Spleen (tissue), 11 donors: ENCODE results near the gene CKLF. TPM values are rescaled to one million over a fixed set of nuclear protein-coding genes. Genes with fewer than 3 reads are reported as not detected.

Source experiments
- DNase-seq: peaks from one replicate; pipeline ENCODE4 v3.0.0-alpha.2; 2020
- H3K27ac ChIP-seq, 8 donors: fragments of 200-600 bp; sonication (generic) in 7 of 8; 1 replicate in 4 of 8; 2 replicates in 4 of 8; pipeline versions ENCODE4 v1.5.0 to v1.8.0; 2016 to 2021; ENCODE audit warnings: inconsistent platforms in 4 of 8, mild to moderate bottlenecking in 4 of 8, moderate library complexity in 1 of 8
- H3K27me3 ChIP-seq, 7 donors: fragments of 200-600 bp; sonication (generic) in 6 of 7; replicated peaks in 1 of 7; 1 replicate in 4 of 7; 2 replicates in 3 of 7; pipeline versions ENCODE4 v1.5.0 to v1.8.0; 2016 to 2021; ENCODE audit warnings: inconsistent platforms in 3 of 7, mild to moderate bottlenecking in 1 of 7
- H3K36me3 ChIP-seq, 6 donors: fragments of 200-600 bp; sonication (generic) in 5 of 6; 1 replicate in 4 of 6; 2 replicates in 2 of 6; pipeline versions ENCODE4 v1.5.0 to v1.8.0; 2016 to 2021; ENCODE audit warnings: inconsistent platforms in 2 of 6
- H3K4me1 ChIP-seq, 6 donors: fragments of 200-600 bp; sonication (generic) in 5 of 6; 1 replicate in 3 of 6; 2 replicates in 3 of 6; pipeline versions ENCODE4 v1.5.0 to v1.8.0; 2016 to 2021; ENCODE audit warnings: inconsistent platforms in 3 of 6
- H3K4me3 ChIP-seq, 8 donors: fragments of 200-600 bp; sonication (generic) in 7 of 8; 1 replicate in 4 of 8; 2 replicates in 4 of 8; pipeline versions ENCODE4 v1.5.0 to v1.8.0; 2016 to 2021; ENCODE audit warnings: inconsistent platforms in 4 of 8, mild to moderate bottlenecking in 4 of 8, moderate library complexity in 2 of 8
- H3K9me3 ChIP-seq, 8 donors: fragments of 200-600 bp; sonication (generic) in 7 of 8; 1 replicate in 4 of 8; 2 replicates in 4 of 8; pipeline versions ENCODE4 v1.5.0 to v1.8.0; 2016 to 2021; ENCODE audit warnings: inconsistent platforms in 4 of 8
- POLR2A ChIP-seq, 3 donors: fragments of 450-650 bp; IDR thresholded peaks; one replicate each; pipeline ENCODE4 v1.5.1; 2017; ENCODE audit warnings: antibody characterized with exemption in 3 of 3, mild to moderate bottlenecking in 1 of 3
- POLR2AphosphoS5 ChIP-seq, 3 donors: sonication (generic); formaldehyde crosslinking; IDR thresholded peaks; one replicate each; pipeline ENCODE4 v1.5.1; 2017; ENCODE audit warnings: antibody characterized with exemption in 3 of 3
- WGBS, 5 donors: extraction: QIAGEN DNeasy Blood & Tissue Kit in 3 of 5; methylation state at CpG; one replicate each; pipeline versions ENCODE4 v1.1.5 to v1.1.7; 2013 to 2018; 5-methylcytosine and 5-hydroxymethylcytosine counted together
- intact Hi-C: fragments of 100-400 bp; cut with DNase I; formaldehyde crosslinking; loops from one replicate; pipeline ENCODE4 v1.15.0; 2023; ENCODE audit warnings: low total_unique reads
- polyA plus RNA-seq, 3 donors: library from polyadenylated mRNA; stranded (reverse); fragments of 200-250 nt; gene quantifications; one replicate each; pipeline ENCODE4 v1.2.1, GENCODE V29; 2013
- small RNA-seq, 4 donors: library from RNA; depleted of rRNA; stranded (forward); fragments of <200 nt; gene quantifications; one replicate each; pipeline ENCODE3, GENCODE V24; 2016
- total RNA-seq, 7 donors: library from RNA; depleted of rRNA in 3 of 7; stranded (reverse); fragments of >200 nt in 3 of 7; fragmentation: NEBNext Ultra II Directional in 4 of 7; extraction: Animal tissue kit (Norgen Biotek cat#: 25700) in 4 of 7; gene quantifications; one replicate each; pipeline versions ENCODE4 v1.1.0 to v1.2.1, GENCODE V29; 2016 to 2021
- TF ChIP-seq, protein P1 (sequence below), 11 experiments: fragments of 200-600 bp in 7 of 11; fragments of 450-650 bp in 4 of 11; sonication (generic) in 4 of 11; IDR thresholded peaks in 8 of 11; conservative IDR thresholded peaks in 3 of 11; 1 replicate in 7 of 11; 2 replicates in 4 of 11; pipeline versions ENCODE4 v1.4.0 to v1.8.0; 2016 to 2021; ENCODE audit warnings: antibody characterized with exemption in 11 of 11, inconsistent platforms in 4 of 11, mild to moderate bottlenecking in 1 of 11
- donor health status: healthy with polysubstance abuse.
- donor health status: DM: no; HTN: no; CAD: no; lungs with moderate emphysema.
- donor health status: DM: no; HTN: no; CAD: no.
- donor health status: Bipolar disorder and iron deficiency.
- donor health status: healthy.
- donor health status: DM: no; HTN: no; CAD: no.
- donor health status: DM: yes; HTN: yes; CAD: no.

CKLF gene
- total and polyA plus RNA-seq, 10 donors = 61.9 to 132 (median 75.4) TPM

DNA sequence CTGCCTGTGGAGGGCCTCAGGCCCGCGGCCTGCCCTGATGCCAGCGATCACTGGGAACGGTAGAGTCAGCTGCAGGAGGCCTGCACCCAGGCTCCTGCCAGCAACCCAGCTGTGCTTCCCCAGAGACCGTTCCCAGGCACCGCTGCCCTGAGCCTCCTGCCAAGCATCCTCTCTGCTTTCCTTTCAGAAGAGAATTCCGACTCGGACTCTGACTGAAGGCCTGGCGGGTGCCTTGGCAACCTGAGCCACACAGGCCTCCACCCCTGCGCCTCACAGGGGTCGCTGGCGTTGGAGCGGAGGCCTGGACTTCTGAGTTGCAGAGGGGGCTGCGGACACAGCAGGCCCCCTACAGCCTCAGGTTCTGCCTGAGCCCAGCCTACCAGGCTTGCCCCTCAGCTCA, 60.0 kb downstream of the CKLF start:
- Histone ChIP-seq H3K36me3 (peaks cover 0 to 64% (median 50%) of the 10 kb centered on the region in 6 donors), H3K4me3 (no peak overlapping the region), H3K27ac (no peak overlapping the region), H3K9me3 (no peaks in the 10 kb centered on the region), H3K27me3 (no peaks in the 10 kb centered on the region), H3K4me1 (peaks cover 12 to 20% (median 16%) of the 10 kb centered on the region in 6 donors)
- 87 to 96% (median 90%) methylated on average over 11 to 14 of the region's 14 CpGs for WGBS, 5 donors
- DNase-seq = peak; percentile 68
- intact Hi-C loops = no loop called here
- peak in 1 of 3 donors; percentile 19 for TF ChIP-seq POLR2AphosphoS5 (IDR thresholded peaks at IDR 0.05)
- TF ChIP-seq, protein P1, sequence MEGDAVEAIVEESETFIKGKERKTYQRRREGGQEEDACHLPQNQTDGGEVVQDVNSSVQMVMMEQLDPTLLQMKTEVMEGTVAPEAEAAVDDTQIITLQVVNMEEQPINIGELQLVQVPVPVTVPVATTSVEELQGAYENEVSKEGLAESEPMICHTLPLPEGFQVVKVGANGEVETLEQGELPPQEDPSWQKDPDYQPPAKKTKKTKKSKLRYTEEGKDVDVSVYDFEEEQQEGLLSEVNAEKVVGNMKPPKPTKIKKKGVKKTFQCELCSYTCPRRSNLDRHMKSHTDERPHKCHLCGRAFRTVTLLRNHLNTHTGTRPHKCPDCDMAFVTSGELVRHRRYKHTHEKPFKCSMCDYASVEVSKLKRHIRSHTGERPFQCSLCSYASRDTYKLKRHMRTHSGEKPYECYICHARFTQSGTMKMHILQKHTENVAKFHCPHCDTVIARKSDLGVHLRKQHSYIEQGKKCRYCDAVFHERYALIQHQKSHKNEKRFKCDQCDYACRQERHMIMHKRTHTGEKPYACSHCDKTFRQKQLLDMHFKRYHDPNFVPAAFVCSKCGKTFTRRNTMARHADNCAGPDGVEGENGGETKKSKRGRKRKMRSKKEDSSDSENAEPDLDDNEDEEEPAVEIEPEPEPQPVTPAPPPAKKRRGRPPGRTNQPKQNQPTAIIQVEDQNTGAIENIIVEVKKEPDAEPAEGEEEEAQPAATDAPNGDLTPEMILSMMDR (IDR thresholded peaks at IDR 0.05 in 8 of 11, conservative IDR thresholded peaks at IDR 0.05 in 3 of 11) = no peak

DNA sequence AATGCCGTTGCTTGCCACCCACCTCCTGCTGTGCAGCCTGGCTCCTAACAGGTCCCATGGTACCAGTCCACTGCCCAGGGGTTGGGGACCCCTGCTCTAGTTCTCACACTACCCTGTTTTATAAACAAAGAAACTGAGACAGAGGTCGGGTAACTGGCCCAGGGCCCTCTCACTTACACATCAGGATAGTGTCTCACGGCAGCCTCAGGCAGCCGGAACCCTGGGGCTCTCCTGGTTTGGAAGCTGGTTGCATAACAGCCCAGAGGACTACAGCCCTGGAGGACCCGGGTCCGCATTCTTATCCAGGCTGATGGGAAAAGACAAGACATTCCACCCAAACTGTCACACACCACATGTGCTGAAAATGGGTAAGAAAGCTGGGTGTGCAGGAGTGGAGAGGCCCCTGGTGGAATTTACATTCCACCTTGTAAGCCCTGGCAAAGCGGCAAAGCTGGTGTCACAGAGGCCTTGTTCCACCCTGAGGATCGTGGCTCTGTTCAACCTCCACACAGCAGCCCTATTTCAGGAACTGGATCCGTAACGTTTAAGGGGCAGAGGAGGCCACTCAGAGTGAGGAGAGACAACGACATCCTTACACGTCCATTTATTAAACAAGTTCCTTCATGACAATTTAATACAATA, 61.9 kb downstream of the CKLF start:
- no peak overlapping the region for H3K27ac ChIP-seq
- intact Hi-C loops = no loop called here
- no peaks in the 10 kb centered on the region for H3K27me3 ChIP-seq
- H3K4me3 ChIP-seq = no peak overlapping the region
- H3K9me3 ChIP-seq = no peaks in the 10 kb centered on the region
- peaks cover 0 to 63% (median 47%) of the 10 kb centered on the region in 6 donors for H3K36me3 ChIP-seq
- 87 to 92% (median 87%) methylated on average over 11 to 12 of the region's 12 CpGs for WGBS, 5 donors
- TF ChIP-seq POLR2AphosphoS5 (IDR thresholded peaks at IDR 0.05) = no peak
- TF ChIP-seq, protein P1 (IDR thresholded peaks at IDR 0.05 in 8 of 11, conservative IDR thresholded peaks at IDR 0.05 in 3 of 11) = no peak
- TF ChIP-seq POLR2A (IDR thresholded peaks at IDR 0.05) = no peak
- DNase-seq = peak; percentile 41
- peaks cover 0 to 4% (median 0%) of the 10 kb centered on the region in 6 donors for H3K4me1 ChIP-seq

Small RNA genes lying within 50 kb of the gene (small RNA-seq; reads per million reads assigned to genes)
- gene CKLF-CMTM1 = 0 reads per million in 4 donors

Other genes starting within 250 kb of the CKLF start
- 10 to 100 TPM; 33.2 to 62.7 (median 46.6) TPM for gene CDH5, start 185.9 kb upstream of the CKLF start, total RNA-seq
- 10 to 100 TPM in 1 of 3 donors, 1 to 10 TPM in 2; 6.7 to 12.6 (median 8.9) TPM for gene CDH5, start 185.9 kb upstream of the CKLF start, polyA plus RNA-seq
- under 1 TPM in 4 of 7 donors, not detected in 3; 0.21 to 0.68 (median 0.45) TPM for gene BEAN1, start 125.3 kb upstream of the CKLF start, total RNA-seq
- gene BEAN1, start 125.3 kb upstream of the CKLF start, polyA plus RNA-seq = under 1 TPM; 0.30 to 0.42 (median 0.30) TPM
- gene TK2, start 2.5 kb upstream of the CKLF start, total RNA-seq = 10 to 100 TPM; 21.3 to 56.6 (median 40.1) TPM
- gene TK2, start 2.5 kb upstream of the CKLF start, polyA plus RNA-seq = 10 to 100 TPM in 1 of 3 donors, 1 to 10 TPM in 2; 8.3 to 19.8 (median 9.2) TPM
- gene CMTM1, start 13.9 kb downstream of the CKLF start, total RNA-seq = 10 to 100 TPM in 4 of 7 donors, 1 to 10 TPM in 3; 1.4 to 19.0 (median 10.7) TPM
- gene CMTM1, start 13.9 kb downstream of the CKLF start, polyA plus RNA-seq = 1 to 10 TPM in 1 of 3 donors, under 1 TPM in 2; 0.15 to 1.3 (median 0.33) TPM
- gene CMTM2, start 26.9 kb downstream of the CKLF start, total RNA-seq = 10 to 100 TPM in 4 of 7 donors, 1 to 10 TPM in 3; 3.3 to 54.6 (median 12.1) TPM
- 1 to 10 TPM in 2 of 3 donors, under 1 TPM in 1; 0.70 to 8.7 (median 5.8) TPM for gene CMTM2, start 26.9 kb downstream of the CKLF start, polyA plus RNA-seq
- gene CMTM3, start 52.1 kb downstream of the CKLF start, total RNA-seq = 10 to 100 TPM; 37.6 to 53.1 (median 41.9) TPM
- 10 to 100 TPM; 16.2 to 25.0 (median 23.4) TPM for gene CMTM3, start 52.1 kb downstream of the CKLF start, polyA plus RNA-seq
- gene CMTM4, start 144.2 kb downstream of the CKLF start, total RNA-seq = 10 to 100 TPM in 1 of 7 donors, 1 to 10 TPM in 6; 3.8 to 10.2 (median 7.4) TPM
- gene CMTM4, start 144.2 kb downstream of the CKLF start, polyA plus RNA-seq = 1 to 10 TPM in 2 of 3 donors, under 1 TPM in 1; 0.70 to 1.5 (median 1.1) TPM
- 100 to 1,000 TPM in 5 of 7 donors, 10 to 100 TPM in 2; 77.7 to 132 (median 118) TPM for gene DYNC1LI2, start 199.0 kb downstream of the CKLF start, total RNA-seq
- 10 to 100 TPM; 15.6 to 33.2 (median 24.5) TPM for gene DYNC1LI2, start 199.0 kb downstream of the CKLF start, polyA plus RNA-seq
- gene TERB1, start 249.0 kb downstream of the CKLF start, total RNA-seq = under 1 TPM in 1 of 7 donors, not detected in 6; 0.41 TPM
- under 1 TPM in 1 of 3 donors, not detected in 2; 0.04 TPM for gene TERB1, start 249.0 kb downstream of the CKLF start, polyA plus RNA-seq